H9 (cell line): ENCODE results near the gene FLVCR2. TPM values are rescaled to one million over a fixed set of nuclear protein-coding genes. Genes with fewer than 3 reads are reported as not detected.

Source experiments
- DNase-seq: peaks from one replicate; pipeline ENCODE4 v3.0.0-alpha.2; 2017
- H2AFZ ChIP-seq: one replicate; pipeline ENCODE4 v1.6.1; 2013; ENCODE audit warnings: mild to moderate bottlenecking, low read length, control low read depth, moderate library complexity
- H2AK5ac ChIP-seq: 2 replicates; pipeline ENCODE4 v1.6.1; 2013; ENCODE audit warnings: low read length, control low read depth, mixed read lengths; ENCODE audit not compliant: insufficient read length
- H2BK120ac ChIP-seq: one replicate; pipeline ENCODE4 v1.6.1; 2013; ENCODE audit warnings: low read depth, mild to moderate bottlenecking, low read length, control low read depth, inconsistent platforms; ENCODE audit not compliant: poor library complexity, severe bottlenecking
- H2BK12ac ChIP-seq: 2 replicates; pipeline ENCODE4 v1.6.1; 2013; ENCODE audit warnings: low read length, control low read depth, mixed read lengths, low read depth; ENCODE audit not compliant: insufficient read length
- H2BK15ac ChIP-seq: 2 replicates; pipeline ENCODE4 v1.6.1; 2013; ENCODE audit warnings: low read depth, low read length, control low read depth
- H2BK20ac ChIP-seq: one replicate; pipeline ENCODE4 v1.6.1; 2013; ENCODE audit warnings: low read depth, mild to moderate bottlenecking, low read length, control low read depth, inconsistent platforms; ENCODE audit not compliant: poor library complexity, severe bottlenecking
- H2BK5ac ChIP-seq: 2 replicates; pipeline ENCODE4 v1.6.1; 2013; ENCODE audit warnings: low read length, control low read depth, mixed read lengths; ENCODE audit not compliant: insufficient read length
- H3K14ac ChIP-seq: 2 replicates; pipeline ENCODE4 v1.6.1; 2013; ENCODE audit warnings: low read length, control low read depth; ENCODE audit not compliant: insufficient read depth
- H3K18ac ChIP-seq: 2 replicates; pipeline ENCODE4 v1.6.1; 2013; ENCODE audit warnings: low read depth, mild to moderate bottlenecking, mixed read lengths, low read length, control low read depth; ENCODE audit not compliant: insufficient read length
- H3K23ac ChIP-seq: 2 replicates; pipeline ENCODE4 v1.6.1; 2013; ENCODE audit warnings: low read length, control low read depth, mixed read lengths, low read depth; ENCODE audit not compliant: insufficient read length
- H3K23me2 ChIP-seq: 2 replicates; pipeline ENCODE4 v1.6.1; 2013; ENCODE audit warnings: low read depth, mild to moderate bottlenecking, mixed read lengths, low read length, control low read depth; ENCODE audit not compliant: insufficient read length, poor library complexity, severe bottlenecking
- H3K27ac ChIP-seq: 2 replicates; pipeline ENCODE4 v1.5.1; 2013; ENCODE audit warnings: low read length, control low read depth, mixed read lengths, low read depth; ENCODE audit not compliant: insufficient read length
- H3K27me3 ChIP-seq: 2 replicates; pipeline ENCODE4 v1.6.1; 2013; ENCODE audit warnings: low read length, control low read depth, inconsistent platforms; ENCODE audit not compliant: insufficient read depth
- H3K4ac ChIP-seq: 2 replicates; pipeline ENCODE4 v1.6.1; 2013; ENCODE audit warnings: low read depth, mild to moderate bottlenecking, control low read depth, inconsistent platforms, low read length, moderate library complexity
- H3K4me1 ChIP-seq: 2 replicates; pipeline ENCODE4 v1.6.1; 2013; ENCODE audit warnings: low read length, control low read depth, inconsistent platforms; ENCODE audit not compliant: insufficient read depth
- H3K4me2 ChIP-seq: 2 replicates; pipeline ENCODE4 v1.6.1; 2013; ENCODE audit warnings: low read length, control low read depth, mixed read lengths; ENCODE audit not compliant: insufficient read length, insufficient read depth
- H3K56ac ChIP-seq: 2 replicates; pipeline ENCODE4 v1.6.1; 2013; ENCODE audit warnings: low read depth, mild to moderate bottlenecking, mixed read lengths, low read length, control low read depth; ENCODE audit not compliant: insufficient read length
- H3K79me1 ChIP-seq: 2 replicates; pipeline ENCODE4 v1.6.1; 2013; ENCODE audit warnings: low read depth, mild to moderate bottlenecking, moderate library complexity, low read length, control low read depth, inconsistent platforms; ENCODE audit not compliant: insufficient read depth, poor library complexity, severe bottlenecking
- H3K79me2 ChIP-seq: 2 replicates; pipeline ENCODE4 v1.6.1; 2013; ENCODE audit warnings: low read length, control low read depth, inconsistent platforms; ENCODE audit not compliant: insufficient read depth
- H3K9ac ChIP-seq: 2 replicates; pipeline ENCODE4 v1.6.1; 2013; ENCODE audit warnings: low read length, control low read depth, mixed read lengths; ENCODE audit not compliant: insufficient read length; ENCODE audit errors: extremely low read depth
- H3K9me3 ChIP-seq: one replicate; pipeline ENCODE4 v1.6.1; 2013; ENCODE audit warnings: low read depth, low read length, inconsistent platforms; ENCODE audit not compliant: control insufficient read depth
- H3T11ph ChIP-seq: one replicate; pipeline ENCODE4 v1.6.1; 2013; ENCODE audit warnings: mild to moderate bottlenecking, low read length, control low read depth, inconsistent platforms
- H4K20me1 ChIP-seq: one replicate; pipeline ENCODE4 v1.6.1; 2013; ENCODE audit not compliant: control insufficient read depth, insufficient read length, insufficient read depth
- H4K5ac ChIP-seq: 2 replicates; pipeline ENCODE4 v1.6.1; 2013; ENCODE audit warnings: low read depth, mild to moderate bottlenecking, mixed read lengths, low read length, control low read depth; ENCODE audit not compliant: insufficient read length
- H4K8ac ChIP-seq: replicated peaks from 2 replicates; pipeline ENCODE4 v1.6.1; 2013; ENCODE audit warnings: low read length, control low read depth, mixed read lengths, low read depth; ENCODE audit not compliant: insufficient read length
- H4K91ac ChIP-seq: 2 replicates; pipeline ENCODE4 v1.6.1; 2013; ENCODE audit warnings: low read depth, mild to moderate bottlenecking, moderate library complexity, mixed read lengths, low read length, control low read depth; ENCODE audit not compliant: insufficient read length
- H3K27ac Mint-ChIP-seq, 3 experiments: 2 replicates in 2 of 3; 3 replicates in 1 of 3; pipeline ENCODE4 v1.8.0; 2020 to 2021; ENCODE audit warnings: mixed read lengths in 3 of 3, mild to moderate bottlenecking in 1 of 3, moderate library complexity in 1 of 3
- H3K27me3 Mint-ChIP-seq: 2 replicates; pipeline ENCODE4 v1.8.0; 2021; ENCODE audit warnings: low read depth, mild to moderate bottlenecking, moderate library complexity, mixed read lengths
- H3K36me3 Mint-ChIP-seq, 3 experiments: 2 replicates in 2 of 3; 3 replicates in 1 of 3; pipeline ENCODE4 v1.8.0; 2020 to 2021; ENCODE audit warnings: low read depth in 3 of 3, mixed read lengths in 3 of 3; ENCODE audit not compliant: insufficient read depth in 1 of 3
- H3K4me1 Mint-ChIP-seq, 2 experiments: 2 replicates each; pipeline ENCODE4 v1.8.0; 2020; ENCODE audit warnings: mixed read lengths in 2 of 2
- H3K4me3 Mint-ChIP-seq, 2 experiments: 2 replicates in 1 of 2; 3 replicates in 1 of 2; pipeline ENCODE4 v1.8.0; 2020 to 2021; ENCODE audit warnings: mild to moderate bottlenecking in 2 of 2, mixed read lengths in 2 of 2, moderate library complexity in 1 of 2
- H3K9me3 Mint-ChIP-seq, 2 experiments: 2 replicates in 1 of 2; 3 replicates in 1 of 2; pipeline ENCODE4 v1.8.0; 2020; ENCODE audit warnings: mild to moderate bottlenecking in 2 of 2, mixed read lengths in 2 of 2, moderate library complexity in 1 of 2
- CTCF ChIP-seq: fragments of 200-600 bp; sonication (generic); conservative IDR thresholded peaks from 3 replicates; pipeline ENCODE4 v1.8.0; 2021; ENCODE audit warnings: antibody characterized with exemption, mild to moderate bottlenecking
- WGBS: extraction: QIAGEN DNeasy Blood & Tissue Kit; methylation state at CpG from one replicate; pipeline ENCODE4 v1.1.7; 2013; ENCODE audit warnings: missing lambda C conversion rate, low lambda C conversion rate, mixed read lengths; ENCODE audit not compliant: insufficient read length; ENCODE audit errors: extremely low coverage; 5-methylcytosine and 5-hydroxymethylcytosine counted together
- total RNA-seq: library from RNA; stranded (reverse); gene quantifications from 2 replicates; pipeline ENCODE4 v1.2.1, GENCODE V29; 2021

FLVCR2 gene
- total RNA-seq, 1 experiment from 2014 or later, result 7.1 TPM

- Mint-ChIP-seq H3K4me3 (no peak overlapping the region), H3K27me3 (no peaks in the 10 kb centered on the region), H3K9me3 (no peaks in the 10 kb centered on the region), H3K27ac (no peak overlapping the region), H3K36me3 (peaks cover 8 to 35% (median 32%) of the 10 kb centered on the region in 3 experiments; a peak in 6 of 7 replicates), H3K4me1 (no peaks in the 10 kb centered on the region)
- no peak for DNase-seq
- Histone ChIP-seq H4K91ac (no peak overlapping the region), H4K5ac (no peak overlapping the region), H2AK5ac (no peak overlapping the region), H2BK120ac (no peak overlapping the region), H2BK12ac (no peak overlapping the region), H3K27ac (no peak overlapping the region), H3K4me2 (no peak overlapping the region), H3K23me2 (no peaks in the 10 kb centered on the region), H2BK5ac (no peak overlapping the region), H3K18ac (no peak overlapping the region), H3T11ph (no peak overlapping the region), H3K23ac (no peak overlapping the region), H3K4ac (no peak overlapping the region), H2BK15ac (no peak overlapping the region), H3K56ac (no peak overlapping the region), H2AFZ (no peak overlapping the region), H3K79me2 (no peaks in the 10 kb centered on the region), H3K9me3 (no peaks in the 10 kb centered on the region), H3K14ac (no peak overlapping the region), H3K79me1 (no peaks in the 10 kb centered on the region), H4K8ac (no peak overlapping the region), H3K4me1 (no peaks in the 10 kb centered on the region), H4K20me1 (no peaks in the 10 kb centered on the region), H3K27me3 (no peaks in the 10 kb centered on the region), H3K9ac (no peak overlapping the region), H2BK20ac (no peak overlapping the region)
- no CpG with 5 or more reads among the region's 1 CpG for WGBS
- TF ChIP-seq CTCF, result no peak
Observed at GRCh38 chr14:75672605-75673192, 94.3 kb downstream of the FLVCR2 start.
